CD4-positive, alpha-beta T cell treated with Interleukin-1 beta for 1 hour (primary cell): ENCODE results near the gene CCDC8.
A peak's percentile ranks its signal among the peaks of the same experiment; 100 is the strongest.
"Not testable (repeated sequence)": the region's sequence is repeated elsewhere in the genome, so short reads cannot be mapped to it uniquely, and the experiment has no call there.

ENCODE experiments used
- DNase-seq, 2 donors: peaks; one replicate each; pipeline ENCODE4 v3.0.0-alpha.2; 2020 to 2022

Gene CCDC8

DNA sequence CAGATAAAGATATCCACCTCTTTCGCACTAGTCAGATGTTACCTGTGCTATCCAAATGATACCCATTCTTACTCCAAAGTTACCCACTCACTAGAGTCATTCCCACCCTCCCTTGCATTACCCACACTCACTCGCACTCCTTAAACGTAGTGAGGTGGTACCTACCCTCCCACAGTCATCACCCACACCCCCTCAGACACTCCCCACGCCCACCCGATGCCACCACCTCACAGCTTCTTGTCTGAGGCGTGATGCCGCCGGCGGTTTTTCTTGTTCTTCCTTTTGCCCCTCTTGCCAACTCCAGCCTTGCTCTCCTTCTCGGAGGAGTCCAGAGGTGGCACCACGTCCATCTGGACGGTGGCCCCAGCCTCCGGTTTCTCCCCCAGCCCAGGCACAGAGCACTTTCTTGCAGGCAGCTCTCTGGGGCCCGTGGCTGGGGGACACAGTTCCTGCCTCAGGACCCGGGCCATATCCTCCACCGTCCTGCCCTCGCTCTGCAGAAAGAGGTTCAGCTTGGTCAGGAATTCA, 14.2 kb upstream of the CCDC8 start:
- no peak for DNase-seq

DNA sequence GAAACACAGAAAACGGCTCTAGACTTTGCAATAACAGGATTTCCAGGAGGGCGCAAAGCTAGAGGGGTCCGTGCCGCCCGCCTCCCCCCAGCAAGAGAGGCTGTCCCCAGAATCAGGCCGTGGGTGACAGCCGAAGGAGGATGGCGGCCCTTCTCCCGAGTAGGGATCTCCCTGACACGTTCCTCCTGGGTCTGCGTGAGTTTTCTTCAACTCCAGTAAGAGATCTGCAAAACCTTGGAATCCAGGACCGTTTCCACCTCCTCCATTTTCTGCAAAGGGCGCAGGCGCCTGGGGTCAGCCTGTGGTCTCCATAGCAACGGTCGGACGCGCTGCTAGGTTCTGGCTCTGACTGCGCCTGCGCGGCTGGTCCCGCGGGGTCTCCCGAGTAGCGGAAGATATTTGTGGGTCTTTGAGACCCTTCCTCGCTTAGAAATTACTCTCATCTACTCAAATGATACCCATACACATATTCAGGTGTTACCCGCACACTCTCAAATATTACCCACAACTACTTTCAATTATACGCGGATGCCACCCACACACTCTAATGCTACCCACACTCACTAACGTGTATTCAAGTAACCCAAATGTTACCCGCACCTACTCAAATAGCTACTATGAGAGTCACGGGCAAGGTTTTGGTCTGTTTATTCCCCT, 13.3 kb upstream of the CCDC8 start:
- peak in 1 of 2 donors; percentile 42 for DNase-seq

GRCh38 chr19:46426035-46426505, 12.7 kb upstream of the CCDC8 start:
- DNase-seq, result no peak

- DNase-seq, result no peak
Observed at GRCh38 chr19:46423188-46423587, 9.8 kb upstream of the CCDC8 start.

DNA sequence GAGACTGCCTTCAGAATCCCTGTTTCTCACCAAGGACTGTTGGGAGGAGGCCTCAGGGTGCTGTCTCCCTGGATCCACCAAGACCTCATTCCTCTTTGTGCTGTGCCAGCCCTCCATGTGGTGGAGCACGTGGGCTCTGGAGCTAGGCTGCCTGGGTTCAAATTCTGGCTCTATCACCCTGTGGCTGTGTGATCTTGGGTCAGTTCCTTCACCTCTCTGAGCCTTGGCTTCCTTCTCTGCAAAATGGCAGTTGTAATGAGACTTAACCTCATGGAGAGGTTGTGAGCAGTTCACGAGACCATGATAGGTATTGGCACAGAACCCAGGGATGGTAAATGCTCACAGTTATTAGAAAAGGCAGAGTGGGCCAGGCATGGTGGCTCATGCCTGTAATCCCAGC, 9.0 kb upstream of the CCDC8 start:
- no peak for DNase-seq

DNA sequence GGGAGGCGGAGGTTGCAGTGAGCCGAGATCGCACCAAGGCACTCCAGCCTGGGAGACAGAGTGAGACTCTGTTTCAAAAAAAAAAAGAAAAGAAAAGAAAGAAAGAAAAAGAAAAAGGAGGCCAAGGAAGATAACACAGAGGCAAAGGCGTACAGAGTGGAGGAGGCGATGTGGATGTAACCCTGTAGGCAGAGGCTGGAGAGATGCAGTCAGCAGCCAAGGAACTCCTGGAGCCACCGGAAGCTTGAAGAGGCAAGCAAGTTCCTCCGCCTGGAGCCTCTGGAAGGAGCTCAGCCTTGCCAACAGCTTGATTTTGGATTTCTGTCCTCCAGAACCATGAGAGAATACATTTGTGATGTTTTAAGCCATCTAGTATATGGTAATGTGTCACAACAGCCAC, 6.7 kb upstream of the CCDC8 start:
- DNase-seq, result no peak

- DNase-seq, result not testable (repeated sequence)
Observed at GRCh38 chr19:46415804-46416709, 2.7 kb upstream of the CCDC8 start.

- not testable (repeated sequence) for DNase-seq
Observed at GRCh38 chr19:46414899-46415298, 1.5 kb upstream of the CCDC8 start.

DNA sequence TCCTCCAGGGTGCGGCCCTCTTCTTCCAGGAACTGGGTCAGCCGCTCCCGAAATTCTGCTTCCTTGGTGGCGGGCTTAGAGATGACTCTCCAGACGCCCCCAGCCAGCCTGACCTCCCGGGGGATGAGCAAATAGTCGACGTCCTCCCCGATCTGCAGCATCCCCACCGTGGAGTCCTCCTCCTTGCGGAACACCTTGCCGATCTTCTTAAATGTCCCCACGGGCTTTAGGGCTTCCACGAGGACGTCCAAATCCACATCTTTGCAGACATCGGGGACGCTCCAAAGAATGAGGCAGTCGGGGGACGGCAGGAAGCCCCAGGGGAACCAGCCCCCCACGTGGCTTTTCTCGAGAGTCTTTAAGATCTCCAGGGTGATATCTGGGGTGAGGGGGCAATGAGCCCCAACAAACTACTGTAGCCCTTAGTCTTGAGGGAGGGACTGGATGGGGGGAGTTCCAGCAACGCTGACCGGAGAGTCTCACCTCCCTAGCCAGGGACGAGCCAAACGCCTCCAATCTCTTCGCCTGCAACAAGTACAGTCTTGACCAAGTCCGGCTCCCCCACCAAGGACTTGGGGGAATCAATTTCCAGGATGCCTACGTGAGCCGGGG, 608 bp downstream of the CCDC8 start:
- no peak for DNase-seq

GRCh38 chr19:46411925-46412649, 1.3 kb downstream of the CCDC8 start:
- no peak for DNase-seq

DNA sequence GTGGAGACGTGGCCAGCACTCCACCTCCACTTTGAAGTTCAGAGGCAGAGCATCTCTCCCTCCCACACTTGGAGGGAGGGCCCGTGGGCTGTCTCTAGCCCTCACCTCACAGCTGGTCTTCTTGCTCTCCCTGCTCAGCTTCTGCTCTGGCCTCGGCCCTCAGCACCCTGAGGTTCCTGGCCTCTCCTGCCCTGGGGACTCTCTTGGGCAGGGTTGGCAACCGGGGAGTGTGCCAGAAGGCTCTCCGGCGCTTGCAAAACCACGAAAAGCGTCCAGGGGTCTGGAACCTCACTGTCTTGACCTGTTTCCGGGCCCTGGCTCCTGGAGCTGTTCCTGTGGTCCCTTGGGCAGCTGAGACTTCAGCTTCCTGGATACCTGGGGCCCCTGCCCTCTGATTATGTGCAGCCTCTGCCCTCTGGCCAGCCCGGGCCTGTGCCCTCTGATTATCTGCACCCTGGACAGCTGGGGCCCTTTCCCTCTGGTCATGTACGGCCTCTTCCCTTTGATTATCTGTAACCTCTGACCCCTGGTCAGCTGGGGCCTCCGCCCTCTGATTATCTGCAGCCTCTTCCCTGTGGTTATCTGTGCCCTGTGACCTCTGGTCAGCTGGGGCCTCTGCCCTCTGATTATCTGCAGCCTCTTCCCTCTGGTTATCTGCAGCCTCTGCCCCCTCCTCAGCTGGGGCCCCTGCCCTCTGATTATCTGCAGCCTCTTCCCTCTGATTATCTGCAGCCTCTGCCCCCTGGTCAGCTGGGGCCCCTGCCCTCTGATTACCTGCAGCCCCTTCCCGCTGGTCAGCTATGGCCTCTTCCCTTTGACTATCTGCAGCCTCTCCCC, 2.1 kb downstream of the CCDC8 start:
- no peak for DNase-seq

DNA sequence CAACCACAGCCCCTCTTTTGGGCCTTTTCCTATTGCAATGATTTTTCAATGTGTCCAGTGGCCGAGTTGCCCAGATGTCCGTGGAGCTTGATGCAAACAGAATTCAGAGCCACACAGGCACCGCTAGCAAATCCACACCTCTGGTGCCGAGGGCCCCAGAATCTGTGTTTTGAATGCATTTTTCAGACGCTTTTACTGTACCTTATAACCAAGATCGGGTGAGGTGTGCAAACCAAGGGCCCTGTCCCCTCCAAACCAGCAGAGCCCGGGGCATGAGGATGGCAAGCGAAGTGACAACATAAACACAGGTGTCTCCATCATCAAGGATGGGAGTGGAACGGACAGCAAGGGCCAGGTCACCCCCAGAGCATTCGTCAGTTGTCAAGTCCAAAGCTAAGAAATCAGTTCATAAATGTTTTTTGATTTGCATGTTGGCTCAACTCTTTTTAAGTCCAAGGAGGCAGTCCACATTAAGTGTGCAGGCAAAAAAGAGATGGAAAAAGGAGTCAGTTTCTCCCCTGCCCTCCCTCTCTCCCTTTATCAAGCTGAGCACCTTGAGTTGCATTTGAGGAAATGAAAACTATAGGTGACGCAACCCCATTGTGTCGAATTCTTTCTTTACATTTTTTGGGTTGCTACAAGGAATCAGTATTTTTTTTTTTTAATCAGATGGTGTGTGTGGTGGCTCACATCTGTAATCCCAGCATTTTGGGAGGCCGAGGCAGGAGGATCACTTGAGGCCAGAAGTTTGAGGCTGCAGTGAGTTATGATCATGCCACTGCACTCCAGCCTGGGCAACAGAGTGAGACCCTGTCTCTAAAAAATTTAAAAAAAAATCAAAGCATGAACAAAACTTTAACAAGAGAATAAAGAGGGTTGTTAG, 2.9 kb downstream of the CCDC8 start:
- no peak for DNase-seq

- DNase-seq, result no peak
Observed at GRCh38 chr19:46409191-46409590, 4.2 kb downstream of the CCDC8 start.

DNA sequence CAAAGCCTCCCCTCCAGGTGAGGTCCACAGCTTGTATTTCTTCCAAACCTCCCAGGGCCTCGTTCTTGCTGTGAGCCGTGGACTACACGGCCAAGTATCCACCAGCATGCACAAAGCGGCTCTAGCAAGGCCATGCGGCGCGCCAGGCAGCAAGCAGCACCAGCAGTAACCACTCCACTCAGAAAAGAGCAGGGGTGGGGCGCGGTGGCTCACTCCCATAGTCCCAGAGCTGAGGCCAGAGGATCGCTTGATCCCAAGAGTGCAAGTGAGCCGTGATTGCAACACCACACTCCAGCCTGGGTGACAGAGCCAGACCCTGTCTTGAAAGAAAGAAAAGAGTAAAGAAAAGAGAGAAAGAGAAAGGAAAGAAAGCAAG, 4.7 kb downstream of the CCDC8 start:
- DNase-seq, result no peak

- DNase-seq, result no peak
Observed at GRCh38 chr19:46407856-46408663, 5.3 kb downstream of the CCDC8 start.

- DNase-seq, result no peak
Observed at GRCh38 chr19:46406976-46407375, 6.4 kb downstream of the CCDC8 start.

DNA sequence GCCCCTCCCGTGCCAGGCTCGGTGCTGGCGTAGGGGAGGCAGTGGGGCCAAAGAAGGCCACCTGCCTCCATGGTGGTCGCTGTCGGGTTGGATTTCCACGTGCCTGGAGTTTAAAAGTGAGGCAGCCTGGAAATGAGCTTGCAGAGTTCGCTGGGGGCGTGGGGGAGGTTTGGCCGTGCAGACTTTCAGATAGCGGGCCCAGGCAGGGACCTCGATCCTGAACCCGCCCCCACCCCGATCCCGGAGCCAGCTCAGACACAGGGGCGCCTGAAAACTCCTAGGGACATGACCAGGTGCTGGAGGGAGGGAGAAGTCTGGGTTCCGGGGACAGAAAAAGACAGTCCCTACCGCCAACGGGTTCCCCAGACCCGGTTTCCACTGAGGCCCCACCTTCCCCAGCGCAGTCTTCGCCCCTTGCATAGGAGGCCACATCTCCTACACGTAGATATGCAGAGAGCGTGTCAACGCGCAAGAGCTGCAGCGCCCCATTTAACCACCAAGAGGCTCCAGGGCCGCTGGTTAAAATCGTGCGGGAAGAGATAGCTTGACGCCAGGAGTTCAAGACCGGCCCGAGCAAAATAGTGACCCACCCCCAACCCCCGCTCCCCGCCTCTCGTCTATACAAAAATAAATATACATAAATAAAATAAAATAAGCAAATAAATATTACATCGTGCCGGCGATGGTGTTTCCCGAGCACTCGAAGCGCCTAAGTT, 8.5 kb downstream of the CCDC8 start:
- DNase-seq, result no peak

GRCh38 chr19:46404055-46404752, 9.2 kb downstream of the CCDC8 start:
- DNase-seq, result no peak

DNA sequence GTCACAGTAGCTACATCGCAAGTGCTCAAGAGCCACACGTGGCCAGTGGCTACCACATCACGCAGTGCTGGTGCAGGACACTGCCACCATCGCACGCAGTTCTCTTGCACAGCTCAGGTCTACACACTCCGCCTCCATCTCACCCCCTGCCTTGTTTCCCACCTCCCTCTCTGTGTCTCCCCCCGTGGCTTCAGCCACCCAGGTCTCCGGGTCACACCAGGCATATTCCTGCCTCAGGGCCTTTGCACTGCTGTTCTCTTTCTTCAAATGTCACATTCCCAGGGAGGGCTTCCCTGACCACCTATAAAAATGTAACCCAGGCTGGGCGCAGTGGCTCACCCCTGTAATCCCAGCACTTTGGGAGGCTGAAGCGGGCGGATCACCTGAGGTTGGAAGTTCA, 10.6 kb downstream of the CCDC8 start:
- no peak for DNase-seq
